HCT116 (cell line): ENCODE data around the gene CDH13. TPM values are rescaled to one million over a fixed set of nuclear protein-coding genes. Genes with fewer than 3 reads are reported as not detected.

Source experiments
- ATAC-seq: fragments of 200-7000 bp; cut with Tn5 transposase; 2 replicates; pipeline ENCODE4 v1.9.1; 2020; ENCODE audit warnings: mild to moderate bottlenecking, moderate library complexity
- BruUV-seq: library from RNA; stranded (reverse); fragments of 400-500 nt; replicated peaks from 2 replicates; lab custom pipeline; 2021; lab: Mats Ljungman, UMichigan
- CTCF ChIA-PET: fragments of 300-600 bp; sonication (Branson Sonifier 250); formaldehyde crosslinking; loops from one replicate; lab custom pipeline; 2021; ENCODE audit warnings: antibody characterized with exemption; lab: Charles Lee
- POLR2A ChIA-PET: fragments of 300-600, 350-600 bp; sonication (Branson Sonifier 250); formaldehyde crosslinking; loops from one replicate; lab custom pipeline; 2021; ENCODE audit warnings: antibody characterized with exemption; lab: Charles Lee
- RAD21 ChIA-PET, 2 experiments: fragments of 300-600 bp; sonication (Branson Sonifier 250); formaldehyde crosslinking; loops; one replicate each; lab custom pipeline; 2023; ENCODE audit warnings: low total read pairs in 2 of 2; ENCODE audit not compliant: uncharacterized antibody in 2 of 2, unreplicated experiment in 2 of 2, low non-redundant PET in 1 of 2; lab: Charles Lee
- DNase-seq: peaks from one replicate; pipeline ENCODE4 v3.0.0-alpha.2; 2010; ENCODE audit warnings: low read depth, low spot score
- H2AFZ ChIP-seq: fragments of 200-600 bp; shearing (Covaris generic), sonication (generic); 2 replicates; pipeline ENCODE4 v1.6.1; 2017; ENCODE audit warnings: low read depth, mixed run types, mixed read lengths, antibody characterized with exemption, low read length; ENCODE audit not compliant: poor library complexity, severe bottlenecking
- H3K27ac ChIP-seq: 2 replicates; pipeline ENCODE4 v1.5.1; 2012; ENCODE audit warnings: low read depth, low read length
- H3K27me3 ChIP-seq: fragments of 200-600 bp; sonication (generic); 2 replicates; pipeline ENCODE4 v1.6.1; 2016; ENCODE audit warnings: mixed run types, low read length, mixed read lengths; ENCODE audit not compliant: insufficient read depth
- H3K36me3 ChIP-seq, 2 experiments: fragments of 200-500 bp in 1 of 2; fragments of 200-600 bp in 1 of 2; sonication (Bioruptor generic) in 1 of 2; sonication (generic) in 1 of 2; 2 replicates each; pipeline versions ENCODE4 v1.5.1 to v1.6.1; 2014 to 2016; ENCODE audit warnings: low read length in 2 of 2, inconsistent platforms in 1 of 2, mixed read lengths in 1 of 2, mixed run types in 1 of 2; ENCODE audit not compliant: insufficient read depth in 2 of 2, control insufficient read depth in 1 of 2
- H3K4me1 ChIP-seq, 2 experiments: fragments of 200-600 bp in 1 of 2; sonication (generic) in 1 of 2; 2 replicates each; pipeline versions ENCODE4 v1.5.1 to v1.6.1; 2012 to 2017; ENCODE audit warnings: low read length in 2 of 2, inconsistent platforms in 1 of 2, mild to moderate bottlenecking in 1 of 2, mixed read lengths in 1 of 2, mixed run types in 1 of 2, moderate library complexity in 1 of 2; ENCODE audit not compliant: insufficient read depth in 2 of 2, control insufficient read depth in 1 of 2
- H3K4me2 ChIP-seq: fragments of 200-600 bp; sonication (generic); 2 replicates; pipeline ENCODE4 v1.6.1; 2017; ENCODE audit warnings: mixed run types, low read length, mixed read lengths
- H3K4me3 ChIP-seq, 2 experiments: fragments of 200-600 bp in 1 of 2; sonication (generic) in 1 of 2; replicated peaks in 1 of 2; 2 replicates each; pipeline ENCODE4 v1.5.1; 2011 to 2016; ENCODE audit warnings: low read length in 2 of 2, control low read depth in 1 of 2, low read depth in 1 of 2, mild to moderate bottlenecking in 1 of 2, mixed read lengths in 1 of 2, mixed run types in 1 of 2
- H3K79me2 ChIP-seq: fragments of 200-600 bp; sonication (generic); 2 replicates; pipeline ENCODE4 v1.6.1; 2017; ENCODE audit warnings: mild to moderate bottlenecking, mixed run types, low read length, moderate library complexity, mixed read lengths; ENCODE audit not compliant: insufficient read depth
- H3K9ac ChIP-seq: fragments of 200-600 bp; sonication (generic); 2 replicates; pipeline ENCODE4 v1.6.1; 2016; ENCODE audit warnings: low read length, mixed read lengths
- H3K9me2 ChIP-seq: fragments of 200-600 bp; sonication (generic), shearing (Covaris generic); 2 replicates; pipeline ENCODE4 v1.6.1; 2017; ENCODE audit warnings: mixed run types, mild to moderate bottlenecking, moderate library complexity; ENCODE audit not compliant: insufficient read depth
- H3K9me3 ChIP-seq, 2 experiments: fragments of 200-500 bp in 1 of 2; fragments of 200-600 bp in 1 of 2; sonication (Bioruptor generic) in 1 of 2; sonication (generic) in 1 of 2; 2 replicates each; pipeline ENCODE4 v1.6.1; 2014 to 2017; ENCODE audit warnings: low read length in 2 of 2, mixed read lengths in 2 of 2, inconsistent platforms in 1 of 2, low read depth in 1 of 2, mild to moderate bottlenecking in 1 of 2, mixed run types in 1 of 2, moderate library complexity in 1 of 2; ENCODE audit not compliant: control insufficient read depth in 1 of 2, insufficient read depth in 1 of 2
- H4K20me1 ChIP-seq: fragments of 200-600 bp; sonication (generic), shearing (Covaris generic); 2 replicates; pipeline ENCODE4 v1.6.1; 2017; ENCODE audit warnings: mixed run types, mild to moderate bottlenecking, moderate library complexity; ENCODE audit not compliant: insufficient read depth
- ATF3 ChIP-seq: IDR thresholded peaks from 2 replicates; pipeline ENCODE4 v1.6.1; 2012
- CEBPB ChIP-seq: IDR thresholded peaks from 2 replicates; pipeline ENCODE4 v1.6.1; 2012; ENCODE audit warnings: low read depth
- EGR1 ChIP-seq: IDR thresholded peaks from 2 replicates; pipeline ENCODE4 v1.6.1; 2012; ENCODE audit warnings: low read depth
- EZH2phosphoT487 ChIP-seq: fragments of 200-600 bp; IDR thresholded peaks from 2 replicates; pipeline ENCODE4 v1.6.1; 2018; ENCODE audit warnings: antibody characterized with exemption, borderline replicate concordance
- MAX ChIP-seq: IDR thresholded peaks from 2 replicates; pipeline ENCODE4 v1.6.1; 2012
- POLR2A ChIP-seq: IDR thresholded peaks from 2 replicates; pipeline ENCODE4 v1.7.0; 2011; ENCODE audit warnings: borderline replicate concordance; ENCODE audit not compliant: insufficient read depth, insufficient read length; ENCODE audit errors: extremely low read depth
- POLR2AphosphoS5 ChIP-seq: IDR thresholded peaks from 2 replicates; pipeline ENCODE4 v1.6.1; 2011; ENCODE audit warnings: mild to moderate bottlenecking, low read depth, low read length, moderate library complexity
- SP1 ChIP-seq: IDR thresholded peaks from 2 replicates; pipeline ENCODE4 v1.6.1; 2012; ENCODE audit warnings: low read depth
- TCF7L2 ChIP-seq: IDR thresholded peaks from 2 replicates; pipeline ENCODE4 v1.7.0; 2011; ENCODE audit warnings: borderline replicate concordance, inconsistent platforms; ENCODE audit not compliant: insufficient read depth, insufficient read length; ENCODE audit errors: extremely low read depth
- YY1 ChIP-seq: IDR thresholded peaks from 2 replicates; pipeline ENCODE4 v1.6.1; 2011; ENCODE audit warnings: low read length, low read depth, moderate library complexity, mild to moderate bottlenecking; ENCODE audit not compliant: insufficient replicate concordance; ENCODE audit errors: extremely low read depth
- ZBTB33 ChIP-seq: IDR thresholded peaks from 2 replicates; pipeline ENCODE4 v1.6.1; 2011; ENCODE audit warnings: mild to moderate bottlenecking, low read length, moderate library complexity; ENCODE audit not compliant: insufficient replicate concordance; ENCODE audit errors: extremely low read depth
- intact Hi-C: fragments of 100-400 bp; cut with micrococcal nuclease; formaldehyde crosslinking; loops from 2 replicates; pipeline ENCODE4 v1.10.0; 2022
- total RNA-seq: library from RNA; stranded (reverse); gene quantifications from one replicate; pipeline ENCODE4 v1.2.1, GENCODE V29; 2021; ENCODE audit not compliant: unreplicated experiment

Gene CDH13
- total RNA-seq, 1 experiment from 2014 or later: not detected

GRCh38 chr16:82730901-82731300 lies 104.1 kb downstream of the CDH13 start:
- Histone ChIP-seq H3K4me2 (no peak overlapping the region), H3K27ac (no peak overlapping the region), H3K4me3 (no peak overlapping the region), H4K20me1 (no peaks in the 10 kb centered on the region), H3K9me3 (peaks cover 0 to 3% of the 10 kb centered on the region in 2 experiments; a peak in 1 of 4 replicates), H3K36me3 (no peaks in the 10 kb centered on the region), H3K9me2 (no peaks in the 10 kb centered on the region), H3K27me3 (0 out of 2 replicates have a peak, but pooled peaks cover 4% of the 10 kb centered on the region), H3K4me1 (no peaks in the 10 kb centered on the region), H3K9ac (no peak overlapping the region), H3K79me2 (no peaks in the 10 kb centered on the region), H2AFZ (no peak overlapping the region)
- ChIA-PET CTCF (no interaction called here), POLR2A (no interaction called here), RAD21 (no interaction called here)
- no TSS peak for BruUV-seq
- intact Hi-C loops: no loop called here
- ATAC-seq: no peak
- TF ChIP-seq POLR2A (no peak), YY1 (no peak), EGR1 (no peak), POLR2AphosphoS5 (no peak), EZH2phosphoT487 (no peak), TCF7L2 (no peak), CEBPB (no peak), SP1 (no peak), MAX (no peak), ZBTB33 (no peak), ATF3 (no peak)
- DNase-seq: no peak
